ENCODE results near the gene METTL14. TPM values are rescaled to one million over a fixed set of nuclear protein-coding genes. Genes with fewer than 3 reads are reported as not detected.

The METTL14 gene
- total RNA-seq, 1 experiment from 2014 or later, result 9.5 TPM

GRCh38 chr4:118753685-118754084 is 68.5 kb downstream of the METTL14 start:
- no peaks in the 10 kb centered on the region for H3K9me3 ChIP-seq (ENCODE audit: low read length)
- H2AFZ ChIP-seq (ENCODE audit: low read length), result no peak overlapping the region
- no peaks in the 10 kb centered on the region for H4K20me1 ChIP-seq (ENCODE audit: low read length)
- H3K36me3 ChIP-seq (ENCODE audit: low read depth, low read length), result peaks cover 22% of the 10 kb centered on the region; the same call in 1 of the 2 replicates
- no peak overlapping the region for H3K4me2 ChIP-seq (ENCODE audit: low read length)
- H3F3A ChIP-seq (ENCODE audit: low read length, unreplicated experiment), result no peaks in the 10 kb centered on the region
- DNase-seq, result no peak
- TF ChIP-seq EZH2phosphoT487 (IDR thresholded peaks at IDR 0.05; ENCODE audit: borderline replicate concordance, low read length), result no peak
- no peak for TF ChIP-seq EZH2 (IDR thresholded peaks at IDR 0.05; ENCODE audit: low read length, unreplicated experiment)
- no peak for TF ChIP-seq CTCF (conservative IDR thresholded peaks at IDR 0.05; ENCODE audit: low read depth, low read length)
- intact Hi-C loops (cut with micrococcal nuclease), result no loop called here
- H3K27me3 ChIP-seq (ENCODE audit: low read length), result no peaks in the 10 kb centered on the region
- H3K9ac ChIP-seq (ENCODE audit: low read length), result no peak overlapping the region
- no peaks in the 10 kb centered on the region for H3K79me2 ChIP-seq (ENCODE audit: low read length)
- no TSS peak for BruUV-seq (replicated peaks)
- H3K27ac ChIP-seq (ENCODE audit: low read length), result no peak overlapping the region
- no peak overlapping the region for H3K4me3 ChIP-seq (ENCODE audit: low read length)
- no peaks in the 10 kb centered on the region for H3K4me1 ChIP-seq (ENCODE audit: insufficient read depth, low read length)
- no peaks in the 10 kb centered on the region for H3K9me2 ChIP-seq (replicated peaks; ENCODE audit: low read length)
- ATAC-seq, result no peak
- ChIA-PET POLR2A (ENCODE audit: unreplicated experiment) (no interaction called here), CTCF (no interaction called here)

- Histone ChIP-seq H3F3A (ENCODE audit: low read length, unreplicated experiment) (no peaks in the 10 kb centered on the region), H3K4me1 (ENCODE audit: insufficient read depth, low read length) (no peaks in the 10 kb centered on the region), H3K27me3 (ENCODE audit: low read length) (no peaks in the 10 kb centered on the region), H3K79me2 (ENCODE audit: low read length) (no peaks in the 10 kb centered on the region), H3K9me3 (ENCODE audit: low read length) (no peaks in the 10 kb centered on the region), H2AFZ (ENCODE audit: low read length) (no peak overlapping the region), H3K36me3 (ENCODE audit: low read depth, low read length) (peaks cover 25% of the 10 kb centered on the region; the same call in 1 of the 2 replicates), H4K20me1 (ENCODE audit: low read length) (no peaks in the 10 kb centered on the region), H3K27ac (ENCODE audit: low read length) (no peak overlapping the region), H3K9ac (ENCODE audit: low read length) (no peak overlapping the region), H3K4me3 (ENCODE audit: low read length) (no peak overlapping the region), H3K9me2 (replicated peaks; ENCODE audit: low read length) (no peaks in the 10 kb centered on the region), H3K4me2 (ENCODE audit: low read length) (no peak overlapping the region)
- no TSS peak for BruUV-seq (replicated peaks)
- TF ChIP-seq CTCF (conservative IDR thresholded peaks at IDR 0.05; ENCODE audit: low read depth, low read length) (no peak), EZH2phosphoT487 (IDR thresholded peaks at IDR 0.05; ENCODE audit: borderline replicate concordance, low read length) (no peak), EZH2 (IDR thresholded peaks at IDR 0.05; ENCODE audit: low read length, unreplicated experiment) (no peak)
- POLR2A ChIA-PET (ENCODE audit: unreplicated experiment), result no interaction called here
- no peak for ATAC-seq
- DNase-seq, result no peak
- CTCF ChIA-PET, result no interaction called here
- intact Hi-C loops (cut with micrococcal nuclease), result no loop called here
Observed at GRCh38 chr4:118754890-118755289, 69.7 kb downstream of the METTL14 start.

- Histone ChIP-seq H3K9me3 (ENCODE audit: low read length) (no peaks in the 10 kb centered on the region), H3K36me3 (ENCODE audit: low read depth, low read length) (peaks cover 20% of the 10 kb centered on the region; the same call in 1 of the 2 replicates), H3K27me3 (ENCODE audit: low read length) (no peaks in the 10 kb centered on the region), H3K4me1 (ENCODE audit: insufficient read depth, low read length) (no peaks in the 10 kb centered on the region), H4K20me1 (ENCODE audit: low read length) (no peaks in the 10 kb centered on the region), H3K79me2 (ENCODE audit: low read length) (no peaks in the 10 kb centered on the region), H3F3A (ENCODE audit: low read length, unreplicated experiment) (no peaks in the 10 kb centered on the region), H3K27ac (ENCODE audit: low read length) (no peak overlapping the region), H3K4me3 (ENCODE audit: low read length) (no peak overlapping the region), H3K4me2 (ENCODE audit: low read length) (no peak overlapping the region), H3K9ac (ENCODE audit: low read length) (no peak overlapping the region), H3K9me2 (replicated peaks; ENCODE audit: low read length) (no peaks in the 10 kb centered on the region), H2AFZ (ENCODE audit: low read length) (no peak overlapping the region)
- ChIA-PET CTCF (no interaction called here), POLR2A (ENCODE audit: unreplicated experiment) (no interaction called here)
- DNase-seq (no peak), ATAC-seq (no peak)
- intact Hi-C loops (cut with micrococcal nuclease), result no loop called here
- no TSS peak for BruUV-seq (replicated peaks)
- no peak for TF ChIP-seq EZH2phosphoT487 (IDR thresholded peaks at IDR 0.05; ENCODE audit: borderline replicate concordance, low read length)
- no peak for TF ChIP-seq CTCF (conservative IDR thresholded peaks at IDR 0.05; ENCODE audit: low read depth, low read length)
- no peak for TF ChIP-seq EZH2 (IDR thresholded peaks at IDR 0.05; ENCODE audit: low read length, unreplicated experiment)
Observed at GRCh38 chr4:118755438-118756226, 70.4 kb downstream of the METTL14 start.
